ELR (cell line): ENCODE results near the gene NEDD8.
A peak's percentile ranks its signal among the peaks of the same experiment; 100 is the strongest.
"Not testable (repeated sequence)": the region's sequence is repeated elsewhere in the genome, so short reads cannot be mapped to it uniquely, and the experiment has no call there.

ENCODE experiments used
- DNase-seq: peaks from one replicate; pipeline ENCODE4 v3.0.0-alpha.2; 2015; ENCODE audit warnings: low read depth

NEDD8 gene

GRCh38 chr14:24222987-24223386 lies 9.2 kb downstream of the NEDD8 start:
- not testable (repeated sequence) for DNase-seq

DNA sequence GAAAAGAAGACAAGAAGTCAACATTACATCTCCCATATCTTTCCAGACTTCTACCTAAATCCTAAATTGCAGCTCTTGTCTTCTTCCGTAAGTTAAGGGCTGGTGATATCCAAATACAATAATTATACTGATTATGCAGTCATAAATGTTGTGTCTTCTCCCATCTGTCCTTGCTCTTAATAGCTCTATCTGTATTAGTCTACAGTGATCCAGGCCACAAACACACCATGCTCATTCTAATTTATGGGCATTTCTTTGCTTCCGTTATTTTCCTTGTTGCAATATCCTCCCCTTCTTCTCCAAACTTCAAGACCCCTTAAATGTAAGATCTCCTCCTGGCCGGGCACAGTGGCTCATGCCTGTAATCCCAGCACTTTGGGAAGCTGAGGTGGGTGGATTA lies 12.6 kb downstream of the NEDD8 start:
- DNase-seq, result no peak

DNA sequence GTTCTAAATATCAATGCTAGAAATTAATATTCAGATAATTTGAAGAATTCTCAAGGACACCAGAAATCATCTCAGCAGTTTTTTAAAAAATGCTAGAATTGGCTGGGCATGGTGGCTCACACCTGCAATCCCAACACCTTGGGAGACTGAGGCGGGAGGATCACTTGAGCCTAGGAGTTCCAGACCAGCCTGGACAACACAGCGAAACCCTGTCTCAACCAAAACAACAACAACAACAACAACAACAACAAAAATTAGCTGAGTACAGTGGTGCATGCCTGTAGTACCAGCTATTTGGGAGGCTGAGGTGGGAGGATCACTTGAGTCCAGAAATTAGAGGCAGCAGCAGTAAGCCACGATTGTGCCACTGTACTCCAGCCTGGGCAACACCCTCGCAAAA lies 13.1 kb downstream of the NEDD8 start:
- no peak for DNase-seq

DNA sequence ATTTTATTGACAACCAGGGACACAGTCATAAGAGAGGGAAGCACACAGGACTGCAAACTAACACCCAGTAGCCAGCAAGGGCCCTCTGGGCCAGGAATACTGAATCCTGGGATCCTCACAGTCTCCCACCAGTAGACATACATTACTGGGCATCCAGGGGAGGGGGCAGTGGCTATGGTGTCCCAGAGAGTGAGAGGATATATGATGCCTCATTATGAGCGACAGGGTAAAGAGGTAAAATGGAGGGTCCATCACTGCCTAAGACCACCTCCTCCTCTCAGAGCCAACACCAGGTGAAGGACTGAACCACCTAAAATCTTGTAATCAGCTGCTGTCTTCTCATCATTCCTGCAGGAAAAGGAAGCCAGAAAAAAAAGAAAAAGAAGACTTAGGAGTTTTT lies 15.3 kb downstream of the NEDD8 start:
- not testable (repeated sequence) for DNase-seq

DNA sequence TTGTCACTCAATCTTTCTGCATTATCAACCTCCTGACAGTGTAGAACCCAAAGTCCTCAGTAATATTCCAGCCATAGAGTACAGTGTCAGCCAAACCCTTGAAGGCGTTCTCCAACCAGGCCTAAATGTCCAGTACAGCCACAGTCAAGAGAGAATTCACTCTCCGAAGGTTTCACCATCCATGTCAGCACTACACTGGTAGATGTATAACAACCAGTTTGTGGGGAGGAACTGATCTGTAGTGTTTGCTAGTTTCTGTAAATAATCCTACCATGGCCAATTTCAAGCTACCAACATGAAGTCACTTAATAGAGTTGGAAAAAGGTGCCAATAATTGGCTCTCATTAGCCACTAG lies 15.8 kb downstream of the NEDD8 start:
- no peak for DNase-seq

DNA sequence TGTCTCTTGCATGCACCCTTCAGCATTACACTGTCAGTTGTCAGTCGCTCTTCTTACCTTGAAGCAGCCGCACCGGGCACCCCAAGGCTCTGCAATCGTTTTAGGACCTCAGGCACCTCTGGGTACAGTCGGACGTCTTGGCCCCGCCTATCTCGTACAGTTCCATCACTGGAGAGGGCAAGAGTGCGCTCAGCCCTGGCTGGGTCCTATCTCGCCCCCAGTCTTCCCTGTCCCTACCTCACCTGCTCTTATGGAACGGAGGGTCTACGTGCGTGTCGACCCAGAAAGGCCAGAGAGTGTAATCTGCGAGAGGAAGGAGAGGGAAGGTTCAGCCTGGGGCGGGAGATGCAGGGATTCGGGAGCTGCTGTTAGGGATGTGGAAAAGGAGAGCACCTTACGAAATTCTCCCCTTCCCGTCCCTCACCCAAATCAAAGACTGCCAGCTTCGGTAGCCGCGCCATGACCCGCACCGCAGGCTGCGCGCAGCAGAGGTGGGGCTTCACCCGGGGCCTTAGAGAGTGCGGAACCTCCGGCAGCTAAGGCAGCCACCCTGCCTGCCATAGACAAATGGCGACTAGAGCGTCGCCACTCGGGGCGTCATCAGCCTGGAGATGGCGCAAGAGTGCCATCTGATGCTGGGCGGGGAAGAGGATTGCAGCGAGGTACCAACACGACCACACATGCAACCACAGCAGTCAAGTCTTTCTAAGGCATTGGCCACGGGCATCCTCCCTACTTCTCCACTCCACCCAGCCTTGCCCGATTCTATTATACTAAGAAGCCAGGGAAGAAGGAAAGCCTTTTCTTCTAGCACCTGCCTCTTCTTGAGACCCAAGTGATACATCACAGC lies 16.4 kb downstream of the NEDD8 start, which contains the start of gene MDP1:
MDP1 (minus strand) TSS at position 572 of the 850 bp plus-strand sequence; CDS start at position 461, 111 bp downstream.
- peak; percentile 84 for DNase-seq

DNA sequence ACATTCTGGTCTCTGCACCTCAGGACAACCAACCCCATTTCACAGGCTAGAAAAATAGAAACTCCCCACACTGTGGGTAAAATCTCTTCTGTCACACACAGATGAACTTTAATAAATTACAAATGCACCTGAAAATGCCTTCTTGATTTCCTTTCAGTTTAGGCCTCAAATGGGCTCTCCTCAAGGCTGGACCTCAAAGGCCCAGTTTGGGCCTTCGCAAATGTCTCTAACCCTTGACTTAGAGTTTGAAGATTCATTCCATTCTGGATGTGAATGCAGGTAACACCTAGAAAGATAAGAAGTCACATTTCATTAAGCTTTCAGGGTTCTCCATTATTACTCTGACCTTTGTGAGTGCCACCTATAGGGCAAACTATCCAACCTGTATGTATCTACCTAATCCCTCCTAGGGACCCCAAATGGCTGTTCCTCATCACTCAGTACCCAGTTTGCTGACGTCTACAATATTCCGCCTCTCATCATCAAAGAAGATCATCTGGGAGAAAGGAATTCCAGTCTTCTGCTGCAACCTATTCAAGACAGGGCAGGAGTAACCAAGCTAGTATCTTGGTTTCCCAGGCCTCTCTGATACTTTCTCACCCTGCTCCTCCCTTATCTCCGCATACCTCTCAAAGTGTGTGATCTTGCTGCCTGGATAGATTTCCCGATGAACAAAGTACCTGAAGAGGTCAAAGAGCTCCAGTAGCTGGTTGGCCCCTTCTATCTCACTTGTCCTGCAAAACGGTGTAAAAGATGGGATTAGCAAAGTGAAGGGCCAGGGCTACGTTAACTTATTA lies 18.1 kb downstream of the NEDD8 start:
- no peak for DNase-seq

- DNase-seq, result peak; percentile 99
These were observed 19.0 kb downstream of the NEDD8 start, which contains the start of gene CHMP4A for GRCh38 chr14:24212924-24213865. CHMP4A (minus strand) TSS chr14:24213488; CDS start chr14:24213439, 49 bp downstream.

DNA sequence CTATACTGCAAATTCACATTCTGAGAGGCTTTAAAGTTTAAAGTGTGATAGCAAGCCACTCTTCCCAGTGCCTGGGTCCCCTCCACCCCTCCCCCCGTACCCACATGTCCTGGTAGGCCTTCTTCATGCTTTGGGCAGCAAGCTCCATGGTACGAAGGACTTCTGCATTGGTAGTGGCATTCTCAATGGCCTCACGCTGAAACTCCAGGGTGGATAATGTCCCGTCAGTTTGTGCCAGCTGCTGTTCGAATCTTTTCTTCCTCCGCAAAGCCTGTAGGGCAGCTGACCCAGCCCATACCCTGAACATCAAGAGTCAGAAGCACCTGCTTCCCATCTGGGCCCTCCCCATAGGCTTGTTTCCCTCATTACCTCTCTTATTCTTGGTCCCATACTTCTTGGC lies 20.9 kb downstream of the NEDD8 start:
- DNase-seq, result no peak

GRCh38 chr14:24207625-24208024 lies 24.5 kb downstream of the NEDD8 start:
- DNase-seq, result no peak

DNA sequence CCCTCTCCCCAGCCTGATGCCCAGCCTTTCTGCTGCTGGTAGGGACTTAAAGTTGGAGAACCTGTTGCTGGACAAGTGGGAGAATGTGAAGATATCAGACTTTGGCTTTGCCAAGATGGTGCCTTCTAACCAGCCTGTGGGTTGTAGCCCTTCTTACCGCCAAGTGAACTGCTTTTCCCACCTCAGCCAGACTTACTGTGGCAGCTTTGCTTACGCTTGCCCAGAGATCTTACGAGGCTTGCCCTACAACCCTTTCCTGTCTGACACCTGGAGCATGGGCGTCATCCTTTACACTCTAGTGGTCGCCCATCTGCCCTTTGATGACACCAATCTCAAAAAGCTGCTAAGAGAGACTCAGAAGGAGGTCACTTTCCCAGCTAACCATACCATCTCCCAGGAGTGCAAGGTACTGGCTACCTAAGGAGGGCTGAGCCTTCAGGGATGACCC lies 25.0 kb downstream of the NEDD8 start:
- no peak for DNase-seq

- no peak for DNase-seq
These were observed 25.7 kb downstream of the NEDD8 start for GRCh38 chr14:24206260-24207103.

GRCh38 chr14:24204163-24205146 lies 27.7 kb downstream of the NEDD8 start:
- no peak for DNase-seq

GRCh38 chr14:24203249-24203886 lies 28.8 kb downstream of the NEDD8 start:
- not testable (repeated sequence) for DNase-seq

GRCh38 chr14:24202538-24202937 lies 29.6 kb downstream of the NEDD8 start:
- not testable (repeated sequence) for DNase-seq

- DNase-seq, result no peak
These were observed 33.2 kb downstream of the NEDD8 start for GRCh38 chr14:24198814-24199524.

DNA sequence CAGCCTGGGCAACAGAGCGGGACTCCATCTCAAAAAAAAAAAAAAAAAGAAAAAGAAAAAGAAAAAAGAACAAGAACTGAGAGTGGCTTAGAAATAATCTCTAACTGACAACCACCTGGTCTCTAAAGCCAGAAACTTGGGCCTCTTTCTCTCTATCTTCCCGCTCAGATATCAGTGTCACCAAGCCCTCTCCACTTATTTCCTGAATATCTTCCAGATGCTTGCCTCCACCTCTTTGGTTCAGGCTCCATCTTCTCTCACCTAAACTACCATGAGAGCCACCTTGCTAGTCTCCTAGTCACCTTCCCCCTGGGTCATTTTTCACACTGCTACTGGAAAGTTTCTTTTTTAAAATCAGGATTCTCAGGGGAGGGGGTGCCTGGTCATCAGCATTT lies 35.1 kb downstream of the NEDD8 start:
- no peak for DNase-seq
